ENCODE results near the gene ARHGAP23. TPM values are rescaled to one million over a fixed set of nuclear protein-coding genes. Genes with fewer than 3 reads are reported as not detected.
A peak's percentile ranks its signal among the peaks of the same experiment; 100 is the strongest.

ARHGAP23 gene
- total RNA-seq, 1 experiment from 2014 or later, result 97.9 TPM

DNA sequence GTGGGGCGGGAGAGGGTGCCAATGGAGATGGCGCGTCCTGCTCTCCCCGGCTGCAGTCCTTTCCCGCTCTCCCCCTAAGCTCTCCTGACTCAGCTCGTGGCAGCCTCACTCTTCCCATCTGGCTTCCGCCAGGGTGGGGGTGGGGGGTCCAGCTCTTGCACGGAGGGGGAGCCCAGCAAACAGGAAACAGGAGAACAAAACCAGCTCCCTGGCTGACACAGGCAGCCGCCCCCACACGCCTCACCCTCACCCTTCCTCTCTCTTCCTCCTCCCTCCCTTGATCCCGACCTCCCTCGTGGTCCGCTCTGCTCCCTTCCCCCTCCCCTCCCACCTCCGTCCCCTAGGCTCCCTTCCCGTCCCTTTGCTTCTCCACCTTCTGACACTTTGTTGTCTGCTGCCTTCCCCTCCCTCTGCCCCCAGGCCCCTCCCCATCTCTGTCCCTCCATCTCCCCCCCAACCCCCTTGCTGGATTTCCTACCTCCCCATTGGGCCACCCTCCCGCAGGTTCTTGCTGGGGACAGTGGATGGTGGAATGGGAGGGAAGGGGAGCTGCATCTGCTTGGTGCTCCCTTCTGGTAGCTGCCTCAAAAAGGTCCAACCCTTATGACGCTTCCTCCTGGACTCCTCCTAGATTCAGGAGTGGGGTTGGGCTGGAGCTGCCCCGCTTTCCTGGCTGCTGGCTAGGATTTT, 23.7 kb downstream of the ARHGAP23 start:
- Histone ChIP-seq H2BK20ac (ENCODE audit: low read depth, low read length, poor library complexity, severe bottlenecking) (no peak overlapping the region), H3K27ac (ENCODE audit: insufficient read length, low read depth, low read length) (peak overlapping the region; percentile 96), H4K91ac (ENCODE audit: insufficient read length, low read depth, low read length) (peak overlapping the region; percentile 7), H3K79me1 (ENCODE audit: insufficient read depth, low read depth, low read length, poor library complexity, severe bottlenecking) (no peaks in the 10 kb centered on the region), H4K8ac (replicated peaks; ENCODE audit: insufficient read length, low read depth, low read length) (no peak overlapping the region), H3T11ph (ENCODE audit: low read length) (no peak overlapping the region), H2BK12ac (ENCODE audit: insufficient read length, low read depth, low read length) (no peak overlapping the region), H3K4me2 (ENCODE audit: insufficient read depth, insufficient read length, low read length) (peak overlapping the region; percentile 76), H4K20me1 (ENCODE audit: control insufficient read depth, insufficient read depth, insufficient read length) (no peaks in the 10 kb centered on the region), H3K56ac (ENCODE audit: insufficient read length, low read depth, low read length) (peak overlapping the region; percentile 28), H3K79me2 (ENCODE audit: insufficient read depth, low read length) (peaks cover 24% of the 10 kb centered on the region; the same call in 1 of the 2 replicates), H2AFZ (ENCODE audit: low read length) (no peak overlapping the region), H3K9me3 (ENCODE audit: control insufficient read depth, low read depth, low read length) (no peaks in the 10 kb centered on the region), H3K23me2 (ENCODE audit: insufficient read length, low read depth, low read length, poor library complexity, severe bottlenecking) (peaks cover 19% of the 10 kb centered on the region), H3K18ac (ENCODE audit: insufficient read length, low read depth, low read length) (peak overlapping the region; percentile 87), H3K9ac (ENCODE audit: extremely low read depth, insufficient read length, low read length) (peak overlapping the region; percentile 56), H2BK5ac (ENCODE audit: insufficient read length, low read length) (no peak overlapping the region), H3K4me1 (ENCODE audit: insufficient read depth, low read length) (peaks cover 25% of the 10 kb centered on the region), H2AK5ac (ENCODE audit: insufficient read length, low read length) (no peak overlapping the region), H4K5ac (ENCODE audit: insufficient read length, low read depth, low read length) (peak overlapping the region; percentile 25), H3K23ac (ENCODE audit: insufficient read length, low read depth, low read length) (no peak overlapping the region), H3K27me3 (ENCODE audit: insufficient read depth, low read length) (no peaks in the 10 kb centered on the region), H3K14ac (ENCODE audit: insufficient read depth, low read length) (peak overlapping the region; percentile 45), H2BK15ac (ENCODE audit: low read depth, low read length) (no peak overlapping the region), H2BK120ac (ENCODE audit: low read depth, low read length, poor library complexity, severe bottlenecking) (no peak overlapping the region), H3K4ac (ENCODE audit: low read depth, low read length) (no peak overlapping the region)
- Mint-ChIP-seq H3K27me3 (ENCODE audit: low read depth) (no peaks in the 10 kb centered on the region; the same call in 1 of the 2 replicates), H3K27ac (peak overlapping the region; percentile 98 to 100 (median 99)), H3K9me3 (no peaks in the 10 kb centered on the region), H3K36me3 (ENCODE audit: insufficient read depth in 1 of 3, low read depth in 3 of 3) (peaks cover 0 to 8% (median 1%) of the 10 kb centered on the region in 3 experiments; a peak in 3 of 7 replicates), H3K4me3 (peak overlapping the region; percentile 79 to 85), H3K4me1 (peaks cover 68 to 76% of the 10 kb centered on the region in 2 experiments)
- DNase-seq, result peak; percentile 97
- no CpG with 5 or more reads among the region's 18 CpGs for WGBS (ENCODE audit: extremely low coverage, insufficient read length, low lambda C conversion rate)
- TF ChIP-seq, protein P1, sequence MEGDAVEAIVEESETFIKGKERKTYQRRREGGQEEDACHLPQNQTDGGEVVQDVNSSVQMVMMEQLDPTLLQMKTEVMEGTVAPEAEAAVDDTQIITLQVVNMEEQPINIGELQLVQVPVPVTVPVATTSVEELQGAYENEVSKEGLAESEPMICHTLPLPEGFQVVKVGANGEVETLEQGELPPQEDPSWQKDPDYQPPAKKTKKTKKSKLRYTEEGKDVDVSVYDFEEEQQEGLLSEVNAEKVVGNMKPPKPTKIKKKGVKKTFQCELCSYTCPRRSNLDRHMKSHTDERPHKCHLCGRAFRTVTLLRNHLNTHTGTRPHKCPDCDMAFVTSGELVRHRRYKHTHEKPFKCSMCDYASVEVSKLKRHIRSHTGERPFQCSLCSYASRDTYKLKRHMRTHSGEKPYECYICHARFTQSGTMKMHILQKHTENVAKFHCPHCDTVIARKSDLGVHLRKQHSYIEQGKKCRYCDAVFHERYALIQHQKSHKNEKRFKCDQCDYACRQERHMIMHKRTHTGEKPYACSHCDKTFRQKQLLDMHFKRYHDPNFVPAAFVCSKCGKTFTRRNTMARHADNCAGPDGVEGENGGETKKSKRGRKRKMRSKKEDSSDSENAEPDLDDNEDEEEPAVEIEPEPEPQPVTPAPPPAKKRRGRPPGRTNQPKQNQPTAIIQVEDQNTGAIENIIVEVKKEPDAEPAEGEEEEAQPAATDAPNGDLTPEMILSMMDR (conservative IDR thresholded peaks at IDR 0.05), result no peak
